Measurements from ENCODE around the gene SLC38A4. TPM values are rescaled to one million over a fixed set of nuclear protein-coding genes. Genes with fewer than 3 reads are reported as not detected.

Gene SLC38A4
- total RNA-seq, 1 experiment from 2014 or later, result 0.96 TPM

- no peaks in the 10 kb centered on the region for H3K9me3 ChIP-seq (ENCODE audit: control insufficient read depth, low read depth, low read length)
- no peaks in the 10 kb centered on the region for H4K20me1 ChIP-seq (ENCODE audit: control insufficient read depth, insufficient read depth, insufficient read length)
- no peaks in the 10 kb centered on the region for H3K9me3 Mint-ChIP-seq
- TF ChIP-seq, protein P1, sequence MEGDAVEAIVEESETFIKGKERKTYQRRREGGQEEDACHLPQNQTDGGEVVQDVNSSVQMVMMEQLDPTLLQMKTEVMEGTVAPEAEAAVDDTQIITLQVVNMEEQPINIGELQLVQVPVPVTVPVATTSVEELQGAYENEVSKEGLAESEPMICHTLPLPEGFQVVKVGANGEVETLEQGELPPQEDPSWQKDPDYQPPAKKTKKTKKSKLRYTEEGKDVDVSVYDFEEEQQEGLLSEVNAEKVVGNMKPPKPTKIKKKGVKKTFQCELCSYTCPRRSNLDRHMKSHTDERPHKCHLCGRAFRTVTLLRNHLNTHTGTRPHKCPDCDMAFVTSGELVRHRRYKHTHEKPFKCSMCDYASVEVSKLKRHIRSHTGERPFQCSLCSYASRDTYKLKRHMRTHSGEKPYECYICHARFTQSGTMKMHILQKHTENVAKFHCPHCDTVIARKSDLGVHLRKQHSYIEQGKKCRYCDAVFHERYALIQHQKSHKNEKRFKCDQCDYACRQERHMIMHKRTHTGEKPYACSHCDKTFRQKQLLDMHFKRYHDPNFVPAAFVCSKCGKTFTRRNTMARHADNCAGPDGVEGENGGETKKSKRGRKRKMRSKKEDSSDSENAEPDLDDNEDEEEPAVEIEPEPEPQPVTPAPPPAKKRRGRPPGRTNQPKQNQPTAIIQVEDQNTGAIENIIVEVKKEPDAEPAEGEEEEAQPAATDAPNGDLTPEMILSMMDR (conservative IDR thresholded peaks at IDR 0.05), result no peak
- no peaks in the 10 kb centered on the region for H3K4me1 ChIP-seq (ENCODE audit: insufficient read depth, low read length)
- no peak overlapping the region for H2AFZ ChIP-seq (ENCODE audit: low read length)
- no peak overlapping the region for H3K23ac ChIP-seq (ENCODE audit: insufficient read length, low read depth, low read length)
- no peak overlapping the region for H2BK20ac ChIP-seq (ENCODE audit: low read depth, low read length, poor library complexity, severe bottlenecking)
- no peak overlapping the region; a peak in 1 of 7 replicates for H3K27ac Mint-ChIP-seq
- H3K23me2 ChIP-seq (ENCODE audit: insufficient read length, low read depth, low read length, poor library complexity, severe bottlenecking), result no peaks in the 10 kb centered on the region
- no peak for DNase-seq
- H2BK120ac ChIP-seq (ENCODE audit: low read depth, low read length, poor library complexity, severe bottlenecking), result no peak overlapping the region
- H3K27me3 Mint-ChIP-seq (ENCODE audit: low read depth), result no peaks in the 10 kb centered on the region
- H3K9ac ChIP-seq (ENCODE audit: extremely low read depth, insufficient read length, low read length), result no peak overlapping the region
- no peaks in the 10 kb centered on the region; a peak in 1 of 7 replicates for H3K36me3 Mint-ChIP-seq (ENCODE audit: insufficient read depth in 1 of 3, low read depth in 3 of 3)
- no peaks in the 10 kb centered on the region for H3K27me3 ChIP-seq (ENCODE audit: insufficient read depth, low read length)
- H3K79me1 ChIP-seq (ENCODE audit: insufficient read depth, low read depth, low read length, poor library complexity, severe bottlenecking), result no peaks in the 10 kb centered on the region
- H3K79me2 ChIP-seq (ENCODE audit: insufficient read depth, low read length), result no peaks in the 10 kb centered on the region
- no peak overlapping the region for H4K91ac ChIP-seq (ENCODE audit: insufficient read length, low read depth, low read length)
- no peak overlapping the region for H4K8ac ChIP-seq (replicated peaks; ENCODE audit: insufficient read length, low read depth, low read length)
- H2BK5ac ChIP-seq (ENCODE audit: insufficient read length, low read length), result no peak overlapping the region
- H3K4me1 Mint-ChIP-seq, result peaks cover 11 to 14% of the 10 kb centered on the region in 2 experiments
- H3K56ac ChIP-seq (ENCODE audit: insufficient read length, low read depth, low read length), result no peak overlapping the region
- H3K14ac ChIP-seq (ENCODE audit: insufficient read depth, low read length), result no peak overlapping the region
- no peak overlapping the region for H3T11ph ChIP-seq (ENCODE audit: low read length)
- H4K5ac ChIP-seq (ENCODE audit: insufficient read length, low read depth, low read length), result no peak overlapping the region
- no peak overlapping the region for H3K4me2 ChIP-seq (ENCODE audit: insufficient read depth, insufficient read length, low read length)
- H2BK12ac ChIP-seq (ENCODE audit: insufficient read length, low read depth, low read length), result no peak overlapping the region
- no peak overlapping the region for H3K18ac ChIP-seq (ENCODE audit: insufficient read length, low read depth, low read length)
- WGBS (ENCODE audit: extremely low coverage, insufficient read length, low lambda C conversion rate), result no CpG with 5 or more reads among the region's 1 CpG
- H2BK15ac ChIP-seq (ENCODE audit: low read depth, low read length), result no peak overlapping the region
- H3K27ac ChIP-seq (ENCODE audit: insufficient read length, low read depth, low read length), result no peak overlapping the region
- H3K4me3 Mint-ChIP-seq, result no peak overlapping the region
- no peak overlapping the region for H2AK5ac ChIP-seq (ENCODE audit: insufficient read length, low read length)
- no peak overlapping the region for H3K4ac ChIP-seq (ENCODE audit: low read depth, low read length)
These were observed 54.4 kb downstream of the SLC38A4 start for GRCh38 chr12:46771268-46771827.
